IMR-90 (cell line): Measurements from ENCODE around the gene HSD17B3. TPM values are rescaled to one million over a fixed set of nuclear protein-coding genes. Genes with fewer than 3 reads are reported as not detected.

Experiments used
- ATAC-seq: fragments of 200-7000 bp; cut with Tn5 transposase; 2 replicates; pipeline ENCODE4 v1.9.1; 2020; ENCODE audit warnings: low read depth, mild to moderate bottlenecking, moderate library complexity
- BruUV-seq: library from RNA; stranded (reverse); fragments of 400-500 nt; replicated peaks from 2 replicates; lab custom pipeline; 2021; lab: Mats Ljungman, UMichigan
- CTCF ChIA-PET: fragments of 300-600 bp; formaldehyde crosslinking; extraction: SDS; loops from one replicate; lab custom pipeline; 2021; ENCODE audit warnings: antibody characterized with exemption; lab: Yijun Ruan, JAX
- POLR2A ChIA-PET: fragments of 300-600 bp; sonication (Branson Sonifier 250); formaldehyde crosslinking; loops from one replicate; lab custom pipeline; 2022; ENCODE audit warnings: antibody characterized with exemption; ENCODE audit not compliant: unreplicated experiment; lab: Charles Lee
- DNase-seq: peaks from one replicate; pipeline ENCODE4 v3.0.0; 2013
- H2AFZ ChIP-seq: replicated peaks from 2 replicates; pipeline ENCODE3; 2013; ENCODE audit warnings: low read length, mild to moderate bottlenecking; ENCODE audit not compliant: poor library complexity
- H2AK5ac ChIP-seq: 2 replicates; pipeline ENCODE4 v1.6.1; 2013; ENCODE audit warnings: low read depth, low read length, inconsistent platforms
- H2AK9ac ChIP-seq: replicated peaks from 2 replicates; pipeline ENCODE3; 2013; ENCODE audit warnings: mild to moderate bottlenecking, low read depth, low read length, moderate library complexity; ENCODE audit not compliant: poor library complexity
- H2BK120ac ChIP-seq: 2 replicates; pipeline ENCODE4 v1.6.1; 2013; ENCODE audit warnings: low read depth, low read length, inconsistent platforms
- H2BK15ac ChIP-seq: 3 replicates; pipeline ENCODE4 v1.6.1; 2013; ENCODE audit warnings: low read depth, low read length, inconsistent platforms
- H2BK20ac ChIP-seq: 2 replicates; pipeline ENCODE4 v1.6.1; 2013; ENCODE audit warnings: low read depth, mild to moderate bottlenecking, inconsistent platforms, low read length, moderate library complexity
- H2BK5ac ChIP-seq: 2 replicates; pipeline ENCODE4 v1.6.1; 2013; ENCODE audit warnings: mild to moderate bottlenecking, low read depth, low read length, inconsistent platforms; ENCODE audit not compliant: poor library complexity, severe bottlenecking
- H3K14ac ChIP-seq: replicated peaks from 2 replicates; pipeline ENCODE4 v1.6.1; 2013; ENCODE audit warnings: low read depth, low read length, inconsistent platforms
- H3K18ac ChIP-seq: 2 replicates; pipeline ENCODE4 v1.6.1; 2013; ENCODE audit warnings: low read depth, low read length, control low read depth
- H3K23ac ChIP-seq: 2 replicates; pipeline ENCODE4 v1.6.1; 2013; ENCODE audit warnings: low read depth, low read length, inconsistent platforms
- H3K27ac ChIP-seq: 2 replicates; pipeline ENCODE4 v1.5.1; 2013; ENCODE audit warnings: mild to moderate bottlenecking, control low read depth, low read length; ENCODE audit not compliant: insufficient read depth
- H3K27me3 ChIP-seq: 2 replicates; pipeline ENCODE4 v1.6.1; 2013; ENCODE audit warnings: low read length; ENCODE audit not compliant: control insufficient read depth, insufficient read depth
- H3K36me3 ChIP-seq: 2 replicates; pipeline ENCODE4 v1.6.1; 2013; ENCODE audit warnings: low read length, mixed read lengths; ENCODE audit not compliant: control insufficient read depth, insufficient read depth
- H3K4ac ChIP-seq: 2 replicates; pipeline ENCODE4 v1.6.1; 2013; ENCODE audit warnings: low read depth, low read length, inconsistent platforms
- H3K4me1 ChIP-seq: 2 replicates; pipeline ENCODE4 v1.6.1; 2013; ENCODE audit warnings: low read length, mixed read lengths; ENCODE audit not compliant: control insufficient read depth, insufficient read depth
- H3K4me2 ChIP-seq: 2 replicates; pipeline ENCODE4 v1.6.1; 2013; ENCODE audit warnings: low read depth, mild to moderate bottlenecking, control low read depth, low read length, moderate library complexity
- H3K4me3 ChIP-seq: 2 replicates; pipeline ENCODE4 v1.5.1; 2013; ENCODE audit warnings: low read depth, mild to moderate bottlenecking, control low read depth, low read length, moderate library complexity; ENCODE audit not compliant: insufficient read depth
- H3K56ac ChIP-seq: 2 replicates; pipeline ENCODE4 v1.6.1; 2013; ENCODE audit warnings: low read length, inconsistent platforms; ENCODE audit not compliant: insufficient read depth; ENCODE audit errors: extremely low read depth
- H3K79me1 ChIP-seq, 2 experiments: 2 replicates each; pipeline ENCODE4 v1.6.1; 2013; ENCODE audit warnings: low read length in 2 of 2, inconsistent platforms in 1 of 2, low read depth in 1 of 2
- H3K9ac ChIP-seq: 2 replicates; pipeline ENCODE4 v1.6.1; 2013; ENCODE audit warnings: low read depth, low read length, control low read depth
- H3K9me1 ChIP-seq: 2 replicates; pipeline ENCODE4 v1.6.1; 2013; ENCODE audit warnings: low read length, inconsistent platforms; ENCODE audit not compliant: insufficient read depth
- H3K9me3 ChIP-seq: 2 replicates; pipeline ENCODE4 v1.6.1; 2013; ENCODE audit warnings: low read length; ENCODE audit not compliant: control insufficient read depth, insufficient read depth
- H4K20me1 ChIP-seq: 2 replicates; pipeline ENCODE4 v1.6.1; 2013; ENCODE audit warnings: low read length, inconsistent platforms; ENCODE audit not compliant: insufficient read depth
- H4K5ac ChIP-seq: 2 replicates; pipeline ENCODE4 v1.6.1; 2013; ENCODE audit warnings: mild to moderate bottlenecking, low read depth, low read length, control low read depth
- H4K8ac ChIP-seq, 2 experiments: 2 replicates each; pipeline ENCODE4 v1.6.1; 2013; ENCODE audit warnings: low read depth in 2 of 2, low read length in 2 of 2, control low read depth in 1 of 2, inconsistent platforms in 1 of 2
- H4K91ac ChIP-seq: 2 replicates; pipeline ENCODE4 v1.6.1; 2013; ENCODE audit warnings: low read depth, low read length, inconsistent platforms; ENCODE audit not compliant: insufficient read depth
- BHLHE40 ChIP-seq: fragments of 150-350 bp; IDR thresholded peaks from 2 replicates; pipeline ENCODE4 v1.6.1; 2016; ENCODE audit warnings: mild to moderate bottlenecking, low read depth, low read length
- CEBPB ChIP-seq: IDR thresholded peaks from 2 replicates; pipeline ENCODE4 v1.6.1; 2012; ENCODE audit warnings: low read depth, low read length, improper control_type of control experiment
- FOS ChIP-seq: fragments of 150-350 bp; IDR thresholded peaks from 2 replicates; pipeline ENCODE4 v1.6.1; 2016; ENCODE audit warnings: low read depth, low read length
- MAFK ChIP-seq: IDR thresholded peaks from 2 replicates; pipeline ENCODE4 v1.6.1; 2012; ENCODE audit warnings: low read depth, low read length, improper control_type of control experiment
- MXI1 ChIP-seq: IDR thresholded peaks from 2 replicates; pipeline ENCODE4 v1.6.1; 2012; ENCODE audit warnings: low read depth, mild to moderate bottlenecking, low read length, moderate library complexity, borderline replicate concordance
- NFE2L2 ChIP-seq: fragments of 150-350 bp; IDR thresholded peaks from 2 replicates; pipeline ENCODE4 v1.6.1; 2016; ENCODE audit warnings: low read depth, mild to moderate bottlenecking, low read length
- POLR2A ChIP-seq: IDR thresholded peaks from 2 replicates; pipeline ENCODE4 v1.6.1; 2012; ENCODE audit warnings: mild to moderate bottlenecking, low read depth, low read length
- RAD21 ChIP-seq: IDR thresholded peaks from 2 replicates; pipeline ENCODE4 v1.6.1; 2012; ENCODE audit warnings: low read length, improper control_type of control experiment
- RCOR1 ChIP-seq: IDR thresholded peaks from 2 replicates; pipeline ENCODE4 v1.6.1; 2012; ENCODE audit warnings: mild to moderate bottlenecking, low read length, improper control_type of control experiment; ENCODE audit not compliant: insufficient replicate concordance
- RFX5 ChIP-seq: IDR thresholded peaks from 2 replicates; pipeline ENCODE4 v1.8.0; 2012; ENCODE audit warnings: low read depth, mild to moderate bottlenecking, low read length, moderate library complexity
- WGBS, 2 experiments: methylation state at CpG; one replicate each; pipeline versions ENCODE4 v1.1.5 to v1.1.7; 2013; ENCODE audit warnings: missing lambda C conversion rate in 2 of 2; ENCODE audit not compliant: insufficient read length in 1 of 2; ENCODE audit errors: extremely low coverage in 2 of 2; 5-methylcytosine and 5-hydroxymethylcytosine counted together
- dilution Hi-C: fragments of 300-500 bp; cut with HindIII; formaldehyde crosslinking; loops from one replicate; pipeline ENCODE4 v1.14.3; 2018; ENCODE audit warnings: low sequenced_read_pairs; ENCODE audit not compliant: unreplicated experiment
- in situ Hi-C: fragments of 300-500 bp; cut with MboI; formaldehyde crosslinking; loops from 3 replicates; pipeline ENCODE4 v1.14.3; 2019; ENCODE audit warnings: low sequenced_read_pairs, inconsistent platforms, mixed read lengths
- intact Hi-C: fragments of 100-400 bp; cut with micrococcal nuclease; formaldehyde crosslinking; loops from 2 replicates; pipeline ENCODE4 v1.10.0; 2022
- polyA plus RNA-seq, 3 experiments: library from polyadenylated mRNA; depleted of rRNA; stranded (reverse); fragments of >200 nt; gene quantifications; 2 replicates each; pipeline ENCODE4 v1.2.3, GENCODE V29; 2012; ENCODE audit warnings: low replicate concordance in 1 of 3
- total RNA-seq: library from RNA; depleted of rRNA; stranded (reverse); fragments of >200 nt; gene quantifications from 2 replicates; pipeline ENCODE4 v1.2.3, GENCODE V29; 2012
- TF ChIP-seq, protein P1 (sequence below): fragments of 150-350 bp; IDR thresholded peaks from 2 replicates; pipeline ENCODE4 v1.6.1; 2017; ENCODE audit warnings: mild to moderate bottlenecking, antibody characterized with exemption, low read length, low read depth
- TF ChIP-seq, protein P2 (sequence below): conservative IDR thresholded peaks from 2 replicates; pipeline ENCODE4 v1.5.1; 2012; ENCODE audit warnings: mild to moderate bottlenecking, low read depth, low read length, improper control_type of control experiment
- TF ChIP-seq, protein P3 (sequence below): fragments of 150-350 bp; IDR thresholded peaks from 2 replicates; pipeline ENCODE4 v1.6.1; 2016; ENCODE audit warnings: low read depth, mild to moderate bottlenecking, low read length, moderate library complexity, borderline replicate concordance

The HSD17B3 gene
- total and polyA plus RNA-seq, 2 of the 4 experiments (the other 2 are of a cell fraction), result 0.18 TPM; not detected in 1

GRCh38 chr9:96249746-96250145 lies 52.2 kb downstream of the HSD17B3 start:
- H3K4ac ChIP-seq, result no peak overlapping the region
- no peak overlapping the region for H3K18ac ChIP-seq
- H3K27ac ChIP-seq, result no peak overlapping the region
- no peak overlapping the region for H2BK120ac ChIP-seq
- no peak overlapping the region for H3K9ac ChIP-seq
- no peak overlapping the region for H4K8ac ChIP-seq
- H3K79me1 ChIP-seq, result no peaks in the 10 kb centered on the region
- no peak overlapping the region for H2AK9ac ChIP-seq
- H4K91ac ChIP-seq, result no peak overlapping the region
- H2AFZ ChIP-seq, result no peak overlapping the region
- H2AK5ac ChIP-seq, result no peak overlapping the region
- no peak for DNase-seq
- no peaks in the 10 kb centered on the region; the same call in 1 of the 2 replicates for H3K9me1 ChIP-seq
- CTCF ChIA-PET, result interaction anchor here (0.6 kb wide), 1 partner anchor 96 kb away, joined by 9 read pairs; no protein-coding TSS in a partner anchor
- H3K27me3 ChIP-seq, result peaks cover 7% of the 10 kb centered on the region
- dilution Hi-C loops, result no loop called here
- POLR2A ChIA-PET, result no interaction called here
- no peak overlapping the region for H3K14ac ChIP-seq
- no peak overlapping the region for H4K5ac ChIP-seq
- no peaks in the 10 kb centered on the region for H3K9me3 ChIP-seq
- intact Hi-C loops, result no loop called here
- no peak overlapping the region for H3K56ac ChIP-seq
- no peak overlapping the region for H2BK5ac ChIP-seq
- H2BK20ac ChIP-seq, result no peak overlapping the region
- no TSS peak for BruUV-seq
- no peaks in the 10 kb centered on the region for H4K20me1 ChIP-seq
- no peak for ATAC-seq
- H3K36me3 ChIP-seq, result no peaks in the 10 kb centered on the region
- no peak overlapping the region for H3K23ac ChIP-seq
- no peak overlapping the region for H3K4me2 ChIP-seq
- no peak overlapping the region for H3K4me3 ChIP-seq
- no peaks in the 10 kb centered on the region for H3K4me1 ChIP-seq
- whole genome bisulfite sequencing, 2 experiments, result no CpG with 5 or more reads among the region's 6 CpGs
- H2BK15ac ChIP-seq, result no peak overlapping the region
- no peak for TF ChIP-seq RCOR1
- TF ChIP-seq, protein P1, sequence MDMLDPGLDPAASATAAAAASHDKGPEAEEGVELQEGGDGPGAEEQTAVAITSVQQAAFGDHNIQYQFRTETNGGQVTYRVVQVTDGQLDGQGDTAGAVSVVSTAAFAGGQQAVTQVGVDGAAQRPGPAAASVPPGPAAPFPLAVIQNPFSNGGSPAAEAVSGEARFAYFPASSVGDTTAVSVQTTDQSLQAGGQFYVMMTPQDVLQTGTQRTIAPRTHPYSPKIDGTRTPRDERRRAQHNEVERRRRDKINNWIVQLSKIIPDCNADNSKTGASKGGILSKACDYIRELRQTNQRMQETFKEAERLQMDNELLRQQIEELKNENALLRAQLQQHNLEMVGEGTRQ, result no peak
- TF ChIP-seq FOS, result no peak
- TF ChIP-seq, protein P2, sequence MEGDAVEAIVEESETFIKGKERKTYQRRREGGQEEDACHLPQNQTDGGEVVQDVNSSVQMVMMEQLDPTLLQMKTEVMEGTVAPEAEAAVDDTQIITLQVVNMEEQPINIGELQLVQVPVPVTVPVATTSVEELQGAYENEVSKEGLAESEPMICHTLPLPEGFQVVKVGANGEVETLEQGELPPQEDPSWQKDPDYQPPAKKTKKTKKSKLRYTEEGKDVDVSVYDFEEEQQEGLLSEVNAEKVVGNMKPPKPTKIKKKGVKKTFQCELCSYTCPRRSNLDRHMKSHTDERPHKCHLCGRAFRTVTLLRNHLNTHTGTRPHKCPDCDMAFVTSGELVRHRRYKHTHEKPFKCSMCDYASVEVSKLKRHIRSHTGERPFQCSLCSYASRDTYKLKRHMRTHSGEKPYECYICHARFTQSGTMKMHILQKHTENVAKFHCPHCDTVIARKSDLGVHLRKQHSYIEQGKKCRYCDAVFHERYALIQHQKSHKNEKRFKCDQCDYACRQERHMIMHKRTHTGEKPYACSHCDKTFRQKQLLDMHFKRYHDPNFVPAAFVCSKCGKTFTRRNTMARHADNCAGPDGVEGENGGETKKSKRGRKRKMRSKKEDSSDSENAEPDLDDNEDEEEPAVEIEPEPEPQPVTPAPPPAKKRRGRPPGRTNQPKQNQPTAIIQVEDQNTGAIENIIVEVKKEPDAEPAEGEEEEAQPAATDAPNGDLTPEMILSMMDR, result no peak
- TF ChIP-seq CEBPB, result no peak
- TF ChIP-seq BHLHE40, result no peak
- TF ChIP-seq NFE2L2, result no peak
- TF ChIP-seq RFX5, result no peak
- no peak for TF ChIP-seq MAFK
- no peak for TF ChIP-seq RAD21
- TF ChIP-seq, protein P3, sequence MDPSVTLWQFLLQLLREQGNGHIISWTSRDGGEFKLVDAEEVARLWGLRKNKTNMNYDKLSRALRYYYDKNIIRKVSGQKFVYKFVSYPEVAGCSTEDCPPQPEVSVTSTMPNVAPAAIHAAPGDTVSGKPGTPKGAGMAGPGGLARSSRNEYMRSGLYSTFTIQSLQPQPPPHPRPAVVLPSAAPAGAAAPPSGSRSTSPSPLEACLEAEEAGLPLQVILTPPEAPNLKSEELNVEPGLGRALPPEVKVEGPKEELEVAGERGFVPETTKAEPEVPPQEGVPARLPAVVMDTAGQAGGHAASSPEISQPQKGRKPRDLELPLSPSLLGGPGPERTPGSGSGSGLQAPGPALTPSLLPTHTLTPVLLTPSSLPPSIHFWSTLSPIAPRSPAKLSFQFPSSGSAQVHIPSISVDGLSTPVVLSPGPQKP, result no peak
- TF ChIP-seq MXI1, result no peak
- TF ChIP-seq POLR2A, result no peak
- in situ Hi-C loops, result no loop called here
